SU-DHL-6 (cell line): ENCODE results near the gene DNASE1L2.

Source experiments
- H2AFZ ChIP-seq: fragments of 200-600 bp; sonication (generic); 2 replicates; pipeline ENCODE4 v1.6.1; 2014; ENCODE audit warnings: low read depth, mild to moderate bottlenecking, moderate library complexity, mixed read lengths, antibody characterized with exemption, low read length; ENCODE audit not compliant: severe bottlenecking
- H3F3A ChIP-seq: fragments of 200-600 bp; shearing (Covaris generic); 2 replicates; pipeline ENCODE4 v1.6.0; 2016; ENCODE audit warnings: antibody characterized with exemption, mild to moderate bottlenecking; ENCODE audit not compliant: insufficient read depth
- H3K27ac ChIP-seq: fragments of 200-600 bp; sonication (generic); 2 replicates; pipeline ENCODE4 v1.5.1; 2016; ENCODE audit warnings: low read depth, mild to moderate bottlenecking, low read length, moderate library complexity, mixed read lengths
- H3K27me3 ChIP-seq: fragments of 200-600 bp; sonication (generic), shearing (Covaris generic); 2 replicates; pipeline ENCODE4 v1.6.0; 2014; ENCODE audit warnings: mild to moderate bottlenecking, low read length
- H3K36me3 ChIP-seq: fragments of 200-600 bp; sonication (generic); 2 replicates; pipeline ENCODE4 v1.6.1; 2014; ENCODE audit warnings: mild to moderate bottlenecking, low read length, mixed read lengths
- H3K4me2 ChIP-seq: fragments of 300-600, 200-600 bp; shearing (Covaris generic), sonication (generic); 2 replicates; pipeline ENCODE4 v1.6.0; 2014; ENCODE audit warnings: low read length, low read depth, mild to moderate bottlenecking; ENCODE audit not compliant: poor library complexity, severe bottlenecking
- H3K4me3 ChIP-seq: fragments of 200-600 bp; sonication (generic); 2 replicates; pipeline ENCODE4 v1.5.1; 2014; ENCODE audit warnings: antibody characterized with exemption, low read length, mild to moderate bottlenecking, mixed read lengths; ENCODE audit not compliant: insufficient read depth, poor library complexity, severe bottlenecking
- H3K79me2 ChIP-seq: fragments of 200-600 bp; sonication (generic); 2 replicates; pipeline ENCODE4 v1.6.1; 2014; ENCODE audit warnings: mild to moderate bottlenecking, low read length, moderate library complexity; ENCODE audit not compliant: insufficient read depth
- H3K9ac ChIP-seq: fragments of 200-600 bp; sonication (generic); 2 replicates; pipeline ENCODE4 v1.7.0; 2014; ENCODE audit warnings: mild to moderate bottlenecking, low read length
- H3K9me2 ChIP-seq: fragments of 200-600 bp; sonication (generic); replicated peaks from 2 replicates; pipeline ENCODE4 v1.6.1; 2014; ENCODE audit warnings: low read length; ENCODE audit not compliant: insufficient read depth
- H3K9me3 ChIP-seq: fragments of 200-600 bp; sonication (generic); 2 replicates; pipeline ENCODE4 v1.6.1; 2014; ENCODE audit warnings: low read length, mixed read lengths; ENCODE audit not compliant: insufficient read depth
- H4K20me1 ChIP-seq: fragments of 200-600 bp; sonication (generic); 2 replicates; pipeline ENCODE4 v1.6.1; 2014; ENCODE audit warnings: low read depth, mild to moderate bottlenecking, antibody characterized with exemption, low read length, moderate library complexity, mixed read lengths
- EZH2phosphoT487 ChIP-seq: fragments of 200-600 bp; sonication (generic), shearing (Covaris generic); conservative IDR thresholded peaks from 2 replicates; pipeline ENCODE4 v1.6.1; 2018; ENCODE audit warnings: mild to moderate bottlenecking, antibody characterized with exemption, low read length, moderate library complexity, mixed read lengths
- TF ChIP-seq, protein P1 (sequence below): fragments of 200-600 bp; sonication (generic); IDR thresholded peaks from one replicate; pipeline ENCODE4 v1.5.1; 2017; ENCODE audit warnings: antibody characterized with exemption, mild to moderate bottlenecking, low read length, moderate library complexity; ENCODE audit not compliant: insufficient read depth, poor library complexity, severe bottlenecking

DNASE1L2 gene

GRCh38 chr16:2236337-2237101, at the start of gene DNASE1L2:
DNASE1L2 (plus strand) TSS chr16:2236444; CDS start chr16:2236817, 373 bp downstream.
- Histone ChIP-seq H4K20me1 (no peaks in the 10 kb centered on the region), H3K36me3 (no peaks in the 10 kb centered on the region), H3K27ac (no peak within 1 kb of the TSS), H3K9me2 (no peaks in the 10 kb centered on the region), H3K4me3 (no peak within 1 kb of the TSS), H3K4me2 (no peak within 1 kb of the TSS), H3F3A (peaks cover 4% of the 10 kb centered on the region; the same call in 1 of the 2 replicates), H3K9ac (no peak within 1 kb of the TSS), H3K79me2 (no peaks in the 10 kb centered on the region), H2AFZ (no peak within 1 kb of the TSS), H3K27me3 (no peaks in the 10 kb centered on the region), H3K9me3 (no peaks in the 10 kb centered on the region)
- TF ChIP-seq EZH2phosphoT487 = no peak
- TF ChIP-seq, protein P1, sequence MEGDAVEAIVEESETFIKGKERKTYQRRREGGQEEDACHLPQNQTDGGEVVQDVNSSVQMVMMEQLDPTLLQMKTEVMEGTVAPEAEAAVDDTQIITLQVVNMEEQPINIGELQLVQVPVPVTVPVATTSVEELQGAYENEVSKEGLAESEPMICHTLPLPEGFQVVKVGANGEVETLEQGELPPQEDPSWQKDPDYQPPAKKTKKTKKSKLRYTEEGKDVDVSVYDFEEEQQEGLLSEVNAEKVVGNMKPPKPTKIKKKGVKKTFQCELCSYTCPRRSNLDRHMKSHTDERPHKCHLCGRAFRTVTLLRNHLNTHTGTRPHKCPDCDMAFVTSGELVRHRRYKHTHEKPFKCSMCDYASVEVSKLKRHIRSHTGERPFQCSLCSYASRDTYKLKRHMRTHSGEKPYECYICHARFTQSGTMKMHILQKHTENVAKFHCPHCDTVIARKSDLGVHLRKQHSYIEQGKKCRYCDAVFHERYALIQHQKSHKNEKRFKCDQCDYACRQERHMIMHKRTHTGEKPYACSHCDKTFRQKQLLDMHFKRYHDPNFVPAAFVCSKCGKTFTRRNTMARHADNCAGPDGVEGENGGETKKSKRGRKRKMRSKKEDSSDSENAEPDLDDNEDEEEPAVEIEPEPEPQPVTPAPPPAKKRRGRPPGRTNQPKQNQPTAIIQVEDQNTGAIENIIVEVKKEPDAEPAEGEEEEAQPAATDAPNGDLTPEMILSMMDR = no peak

DNA sequence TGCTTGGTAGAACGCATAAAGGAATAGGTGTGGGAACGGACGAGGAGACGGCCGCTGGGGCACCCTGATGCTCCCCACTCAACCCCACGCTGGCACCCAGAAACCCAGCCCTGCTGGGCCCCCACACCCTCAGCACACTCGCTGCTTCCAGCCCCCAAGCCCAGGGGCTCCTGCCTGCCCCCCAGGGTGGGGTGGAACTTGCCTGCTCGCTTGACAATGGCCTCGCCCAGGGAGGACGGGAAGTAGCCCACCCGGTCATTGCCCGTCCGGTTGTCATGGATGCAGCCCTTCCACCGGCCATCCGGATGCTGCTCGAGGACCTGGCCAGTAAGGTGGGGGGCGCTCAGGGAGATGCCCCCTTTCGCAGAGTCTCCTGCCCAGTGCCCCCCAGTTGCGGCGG, 49.7 kb upstream of the DNASE1L2 start:
- H2AFZ ChIP-seq = no peak overlapping the region
- TF ChIP-seq, protein P1 = no peak
- no peak for TF ChIP-seq EZH2phosphoT487
- H3K36me3 ChIP-seq = no peaks in the 10 kb centered on the region
- H3K9ac ChIP-seq = no peak overlapping the region
- no peaks in the 10 kb centered on the region for H3K9me3 ChIP-seq
- no peaks in the 10 kb centered on the region for H3F3A ChIP-seq
- H3K9me2 ChIP-seq = no peaks in the 10 kb centered on the region
- H3K27ac ChIP-seq = no peak overlapping the region
- H3K4me2 ChIP-seq = no peak overlapping the region
- no peak overlapping the region for H3K4me3 ChIP-seq
- H4K20me1 ChIP-seq = no peaks in the 10 kb centered on the region; the same call in 1 of the 2 replicates
- H3K27me3 ChIP-seq = no peaks in the 10 kb centered on the region
- H3K79me2 ChIP-seq = no peaks in the 10 kb centered on the region

- Histone ChIP-seq H3K9ac (no peak overlapping the region), H3K4me3 (no peak overlapping the region), H3K9me2 (no peaks in the 10 kb centered on the region), H3K27ac (no peak overlapping the region), H3K79me2 (no peaks in the 10 kb centered on the region), H2AFZ (no peak overlapping the region), H3K36me3 (no peaks in the 10 kb centered on the region), H4K20me1 (no peaks in the 10 kb centered on the region; the same call in 1 of the 2 replicates), H3F3A (no peaks in the 10 kb centered on the region), H3K4me2 (no peak overlapping the region), H3K9me3 (no peaks in the 10 kb centered on the region), H3K27me3 (no peaks in the 10 kb centered on the region)
- no peak for TF ChIP-seq EZH2phosphoT487
- TF ChIP-seq, protein P1 = no peak
Observed at GRCh38 chr16:2187212-2187611, 49.0 kb upstream of the DNASE1L2 start.
